ENCODE measurements around the gene TOP3B.

GRCh38 chr22:22023581-22024137, 41.1 kb upstream of the TOP3B start:
- TF ChIP-seq CTCF (IDR thresholded peaks at IDR 0.05) (no peak), POLR2A (IDR thresholded peaks at IDR 0.05) (no peak)
